SK-N-SH treated with all-trans-retinoic acid at 6 μM for 48 hours (cell line): Measurements from ENCODE around the gene RIMKLA.

ENCODE experiments used
- ATAC-seq: fragments of 200-7000 bp; cut with Tn5 transposase; 3 replicates; pipeline ENCODE4 v1.9.1; 2020; ENCODE audit warnings: mild to moderate bottlenecking, moderate library complexity
- ARNTL ChIP-seq: fragments of 450-650 bp; formaldehyde crosslinking; IDR thresholded peaks from 2 replicates; pipeline ENCODE4 v1.5.0; 2020; ENCODE audit warnings: low read depth, mild to moderate bottlenecking, moderate library complexity, borderline replicate concordance
- CSDC2 ChIP-seq: fragments of 250-450 bp; sonication (Bioruptor Pico); IDR thresholded peaks from 2 replicates; pipeline ENCODE4 v1.5.0; 2020; ENCODE audit warnings: mild to moderate bottlenecking, moderate library complexity
- ESRRG ChIP-seq: fragments of 250-450 bp; sonication (Bioruptor Pico); IDR thresholded peaks from 2 replicates; pipeline ENCODE4 v1.6.1; 2021; ENCODE audit warnings: mild to moderate bottlenecking
- GLIS3 ChIP-seq: fragments of 250-450 bp; sonication (Bioruptor Pico); IDR thresholded peaks from 2 replicates; pipeline ENCODE4 v1.5.0; 2020; ENCODE audit warnings: mild to moderate bottlenecking, moderate library complexity
- ISL1 ChIP-seq: fragments of 250-450 bp; sonication (Bioruptor Pico); IDR thresholded peaks from 2 replicates; pipeline ENCODE4 v2.1.2; 2022; ENCODE audit warnings: mild to moderate bottlenecking, moderate library complexity
- POU6F1 ChIP-seq: fragments of 250-450 bp; sonication (Bioruptor Pico); IDR thresholded peaks from 2 replicates; pipeline ENCODE4 v1.8.0; 2021; ENCODE audit warnings: low read depth, mild to moderate bottlenecking, moderate library complexity, borderline replicate concordance
- PPARA ChIP-seq: fragments of 250-450 bp; sonication (Bioruptor Pico); IDR thresholded peaks from 2 replicates; pipeline ENCODE4 v1.5.0; 2020; ENCODE audit warnings: mild to moderate bottlenecking, borderline replicate concordance
- RARB ChIP-seq: fragments of 250-450 bp; sonication (Bioruptor Pico); IDR thresholded peaks from 2 replicates; pipeline ENCODE4 v1.8.0; 2021; ENCODE audit warnings: mild to moderate bottlenecking, moderate library complexity
- SNAI2 ChIP-seq: fragments of 250-450 bp; sonication (Bioruptor Pico); IDR thresholded peaks from 2 replicates; pipeline ENCODE4 v1.5.0; 2020; ENCODE audit warnings: mild to moderate bottlenecking, moderate library complexity
- TOX ChIP-seq: fragments of 250-450 bp; sonication (Bioruptor Pico); IDR thresholded peaks from 2 replicates; pipeline ENCODE4 v1.8.0; 2021; ENCODE audit warnings: mild to moderate bottlenecking, moderate library complexity, borderline replicate concordance
- TSHZ2 ChIP-seq: fragments of 250-450 bp; sonication (Bioruptor Pico); IDR thresholded peaks from 2 replicates; pipeline ENCODE4 v1.5.0; 2020; ENCODE audit warnings: mild to moderate bottlenecking, moderate library complexity
- ZC3H10 ChIP-seq: fragments of 250-450 bp; sonication (Bioruptor Pico); IDR thresholded peaks from 2 replicates; pipeline ENCODE4 v1.5.1; 2021; ENCODE audit warnings: mild to moderate bottlenecking, moderate library complexity
- ZNF565 ChIP-seq: fragments of 450-650 bp; formaldehyde crosslinking; conservative IDR thresholded peaks from 2 replicates; pipeline ENCODE4 v1.5.0; 2020; ENCODE audit warnings: low read depth, mild to moderate bottlenecking, moderate library complexity
- ZNF70 ChIP-seq: fragments of 450-650 bp; formaldehyde crosslinking; IDR thresholded peaks from 2 replicates; pipeline ENCODE4 v1.5.0; 2020; ENCODE audit warnings: mild to moderate bottlenecking, moderate library complexity
- TF ChIP-seq, protein P1 (sequence below): fragments of 250-450 bp; sonication (Bioruptor Pico); IDR thresholded peaks from 2 replicates; pipeline ENCODE4 v1.5.1; 2021; ENCODE audit warnings: mild to moderate bottlenecking, moderate library complexity
- TF ChIP-seq, protein P2 (sequence below): fragments of 250-450 bp; sonication (Bioruptor Pico); IDR thresholded peaks from 2 replicates; pipeline ENCODE4 v1.5.1; 2020; ENCODE audit warnings: low read depth, mild to moderate bottlenecking, moderate library complexity

Gene RIMKLA

DNA sequence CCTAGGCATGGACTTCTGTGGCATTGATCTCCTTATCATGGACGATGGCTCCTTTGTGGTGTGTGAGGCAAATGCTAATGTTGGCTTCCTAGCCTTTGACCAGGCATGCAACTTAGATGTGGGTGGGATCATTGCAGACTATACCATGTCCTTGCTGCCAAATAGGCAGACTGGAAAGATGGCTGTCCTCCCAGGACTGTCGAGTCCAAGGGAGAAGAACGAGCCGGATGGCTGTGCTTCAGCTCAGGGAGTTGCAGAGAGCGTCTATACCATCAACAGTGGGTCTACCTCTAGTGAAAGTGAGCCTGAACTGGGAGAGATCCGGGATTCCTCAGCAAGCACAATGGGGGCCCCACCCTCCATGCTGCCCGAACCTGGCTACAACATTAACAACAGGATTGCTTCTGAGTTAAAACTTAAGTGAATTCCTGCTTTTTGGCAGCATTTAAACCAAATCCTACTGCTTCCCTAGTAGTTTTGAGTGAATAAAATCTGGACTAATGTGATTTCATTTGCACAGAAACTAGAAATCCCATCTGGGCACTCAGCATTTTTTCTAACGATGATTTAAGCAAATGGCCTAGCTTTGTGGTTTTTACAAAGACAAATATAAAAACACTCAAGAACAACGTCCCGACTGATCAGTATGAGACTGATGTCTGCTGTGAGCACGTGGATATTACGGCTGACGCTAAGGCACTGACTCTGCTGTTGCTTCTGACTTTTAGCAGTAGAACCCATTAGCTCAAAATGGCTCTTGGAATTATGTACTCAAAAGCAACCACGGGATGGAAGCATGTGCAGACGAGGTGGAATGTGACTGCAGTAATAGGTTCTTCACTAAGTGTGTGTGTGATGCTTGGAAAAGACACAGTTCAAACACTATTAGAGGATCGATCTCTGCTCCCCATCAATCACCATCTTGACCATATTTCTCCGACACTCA, 34.2 kb downstream of the RIMKLA start:
- no peak for TF ChIP-seq POU6F1
- TF ChIP-seq, all 23 proteins: peak for 0

GRCh38 chr1:42417166-42417565, 36.6 kb downstream of the RIMKLA start:
- no peak for ATAC-seq
- TF ChIP-seq ARNTL (no peak), RARB (CRISPR knock-in tag) (no peak), ISL1 (CRISPR knock-in tag) (no peak), GLIS3 (CRISPR knock-in tag) (no peak)

More for the DNA sequence above, 34.2 kb downstream of the RIMKLA start:
- ATAC-seq, result no peak

DNA sequence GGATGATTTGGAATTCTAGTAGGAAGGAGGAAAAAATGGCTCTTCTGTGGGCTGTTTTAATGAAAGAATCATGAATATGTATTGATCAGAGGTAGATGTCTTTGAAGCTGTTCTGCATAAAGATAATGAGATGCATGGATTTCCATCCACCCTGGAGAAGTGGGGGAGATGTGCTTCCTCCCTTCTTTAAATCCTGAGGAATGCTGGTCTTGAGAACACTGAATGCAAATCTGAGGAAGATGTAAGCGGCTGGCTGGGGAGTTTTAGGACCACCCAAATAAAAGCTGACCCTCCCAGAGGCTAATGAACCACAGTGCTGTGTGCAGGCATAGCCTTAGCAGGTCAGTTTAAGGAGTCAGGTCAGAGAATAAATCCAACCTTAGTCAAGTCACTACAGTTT, 37.9 kb downstream of the RIMKLA start:
- ATAC-seq, result no peak
- TF ChIP-seq SNAI2 (CRISPR knock-in tag) (no peak), GLIS3 (CRISPR knock-in tag) (no peak)

- no peak for ATAC-seq
Measured at GRCh38 chr1:42419126-42419821, 38.7 kb downstream of the RIMKLA start.

DNA sequence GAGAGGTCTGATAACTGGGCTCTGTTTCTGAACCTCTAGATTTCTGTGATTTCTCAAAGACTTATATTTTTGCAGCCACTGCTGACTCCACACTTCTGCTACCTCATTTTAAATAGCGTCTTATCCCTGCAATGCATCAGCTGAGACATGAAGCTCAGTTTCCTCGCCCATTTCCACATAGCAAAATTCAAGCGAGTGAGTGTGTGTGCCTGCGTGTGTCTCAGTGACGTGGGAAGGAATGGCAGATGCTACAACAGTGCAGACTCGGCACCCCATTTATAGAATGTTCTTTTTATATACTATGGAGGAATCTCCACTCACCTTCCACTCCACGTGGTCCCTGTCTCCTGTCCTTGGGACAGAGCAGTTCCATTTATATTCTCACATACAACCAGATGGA, 39.5 kb downstream of the RIMKLA start:
- no peak for ATAC-seq
- TF ChIP-seq ZC3H10 (CRISPR knock-in tag), result no peak
- TF ChIP-seq ZNF565 (CRISPR knock-in tag), result no peak
- TF ChIP-seq TOX (CRISPR knock-in tag), result no peak
- TF ChIP-seq CSDC2, result no peak
- TF ChIP-seq SNAI2 (CRISPR knock-in tag), result no peak
- no peak for TF ChIP-seq RARB (CRISPR knock-in tag)
- TF ChIP-seq ESRRG (CRISPR knock-in tag), result no peak

More at GRCh38 chr1:42419126-42419821, 38.7 kb downstream of the RIMKLA start:
- no peak for TF ChIP-seq SNAI2 (CRISPR knock-in tag)
- no peak for TF ChIP-seq TSHZ2 (CRISPR knock-in tag)
- TF ChIP-seq ISL1 (CRISPR knock-in tag), result no peak
- TF ChIP-seq PPARA (CRISPR knock-in tag), result no peak
- TF ChIP-seq, protein P1, sequence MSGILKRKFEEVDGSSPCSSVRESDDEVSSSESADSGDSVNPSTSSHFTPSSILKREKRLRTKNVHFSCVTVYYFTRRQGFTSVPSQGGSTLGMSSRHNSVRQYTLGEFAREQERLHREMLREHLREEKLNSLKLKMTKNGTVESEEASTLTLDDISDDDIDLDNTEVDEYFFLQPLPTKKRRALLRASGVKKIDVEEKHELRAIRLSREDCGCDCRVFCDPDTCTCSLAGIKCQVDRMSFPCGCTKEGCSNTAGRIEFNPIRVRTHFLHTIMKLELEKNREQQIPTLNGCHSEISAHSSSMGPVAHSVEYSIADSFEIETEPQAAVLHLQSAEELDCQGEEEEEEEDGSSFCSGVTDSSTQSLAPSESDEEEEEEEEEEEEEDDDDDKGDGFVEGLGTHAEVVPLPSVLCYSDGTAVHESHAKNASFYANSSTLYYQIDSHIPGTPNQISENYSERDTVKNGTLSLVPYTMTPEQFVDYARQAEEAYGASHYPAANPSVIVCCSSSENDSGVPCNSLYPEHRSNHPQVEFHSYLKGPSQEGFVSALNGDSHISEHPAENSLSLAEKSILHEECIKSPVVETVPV, result no peak
- TF ChIP-seq CSDC2, result no peak
- no peak for TF ChIP-seq ARNTL
- TF ChIP-seq, protein P2, sequence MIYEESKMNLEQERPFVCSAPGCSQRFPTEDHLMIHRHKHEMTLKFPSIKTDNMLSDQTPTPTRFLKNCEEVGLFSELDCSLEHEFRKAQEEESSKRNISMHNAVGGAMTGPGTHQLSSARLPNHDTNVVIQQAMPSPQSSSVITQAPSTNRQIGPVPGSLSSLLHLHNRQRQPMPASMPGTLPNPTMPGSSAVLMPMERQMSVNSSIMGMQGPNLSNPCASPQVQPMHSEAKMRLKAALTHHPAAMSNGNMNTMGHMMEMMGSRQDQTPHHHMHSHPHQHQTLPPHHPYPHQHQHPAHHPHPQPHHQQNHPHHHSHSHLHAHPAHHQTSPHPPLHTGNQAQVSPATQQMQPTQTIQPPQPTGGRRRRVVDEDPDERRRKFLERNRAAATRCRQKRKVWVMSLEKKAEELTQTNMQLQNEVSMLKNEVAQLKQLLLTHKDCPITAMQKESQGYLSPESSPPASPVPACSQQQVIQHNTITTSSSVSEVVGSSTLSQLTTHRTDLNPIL (CRISPR knock-in tag), result no peak
- TF ChIP-seq ZNF565 (CRISPR knock-in tag), result no peak
- no peak for TF ChIP-seq GLIS3 (CRISPR knock-in tag)
- no peak for TF ChIP-seq ZNF70
